GM11168 (cell line): Measurements from ENCODE around the gene TANK.
"Not testable (repeated sequence)": the region's sequence is repeated elsewhere in the genome, so short reads cannot be mapped to it uniquely, and the experiment has no call there.

Experiments used
- in situ Hi-C: fragments of 300-500 bp; cut with MboI; formaldehyde crosslinking; loops from one replicate; pipeline ENCODE4 v1.12.0; 2022; ENCODE audit warnings: low sequenced_read_pairs; ENCODE audit not compliant: unreplicated experiment

Gene TANK

DNA sequence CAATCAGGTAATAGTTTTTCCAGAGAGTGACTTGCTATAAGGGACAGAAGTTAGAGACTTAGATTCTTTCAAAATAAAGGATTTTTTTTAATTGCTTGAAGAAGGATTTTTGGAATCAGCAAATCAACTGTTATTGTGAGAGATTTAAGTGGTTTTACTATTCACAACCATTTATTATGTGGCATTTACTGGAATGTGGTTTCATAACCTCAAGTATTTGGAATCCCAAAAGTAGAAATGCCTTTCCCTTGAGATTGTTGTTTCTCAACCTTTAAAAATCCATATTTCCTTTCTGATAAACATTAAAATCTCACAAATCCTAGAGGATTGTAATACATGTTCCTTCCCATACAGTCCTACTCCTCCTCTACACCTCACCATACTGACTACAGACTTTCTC lies 5.0 kb downstream of the TANK start:
- in situ Hi-C loops, result no loop called here

DNA sequence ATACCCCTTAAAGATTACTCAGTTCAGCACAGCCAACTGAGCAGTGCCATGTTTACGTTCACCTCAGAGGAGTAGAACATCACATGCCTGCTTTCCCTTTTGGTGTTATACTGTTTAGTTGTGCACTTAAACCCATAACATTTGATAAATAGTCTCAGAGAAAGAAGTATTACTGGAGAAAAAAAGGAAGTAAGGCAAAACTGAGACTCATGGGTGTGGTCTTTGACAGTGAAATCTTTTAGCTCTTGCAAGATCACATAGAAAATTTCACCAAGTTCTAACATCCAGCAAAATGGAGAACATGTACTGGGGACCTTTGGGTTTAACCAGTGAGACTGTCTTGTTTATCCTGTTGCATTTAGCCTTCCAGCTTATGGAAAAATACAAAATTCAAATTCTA lies 5.6 kb downstream of the TANK start:
- in situ Hi-C loops, result no loop called here

- in situ Hi-C loops, result no loop called here
Observed at GRCh38 chr2:161166538-161167409, 6.5 kb downstream of the TANK start.

DNA sequence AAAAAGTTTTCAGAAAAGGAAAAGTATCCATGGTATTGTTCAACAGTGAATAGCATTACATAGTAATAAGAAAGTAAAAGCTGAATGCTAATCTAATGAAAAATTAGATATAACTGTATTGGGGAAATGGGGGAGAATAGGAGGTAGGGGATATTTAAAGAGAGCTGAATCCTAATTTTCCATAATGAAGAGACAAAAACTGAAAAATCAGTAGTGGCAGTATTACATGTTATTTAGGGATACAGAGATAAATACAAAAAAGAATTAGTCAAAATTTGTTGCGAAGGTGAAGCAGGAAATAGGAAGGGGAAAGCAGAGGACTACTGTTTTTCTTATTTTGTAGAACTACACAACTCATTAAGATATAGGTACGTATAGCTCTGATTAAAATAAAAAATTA lies 9.1 kb downstream of the TANK start:
- in situ Hi-C loops, result no loop called here

DNA sequence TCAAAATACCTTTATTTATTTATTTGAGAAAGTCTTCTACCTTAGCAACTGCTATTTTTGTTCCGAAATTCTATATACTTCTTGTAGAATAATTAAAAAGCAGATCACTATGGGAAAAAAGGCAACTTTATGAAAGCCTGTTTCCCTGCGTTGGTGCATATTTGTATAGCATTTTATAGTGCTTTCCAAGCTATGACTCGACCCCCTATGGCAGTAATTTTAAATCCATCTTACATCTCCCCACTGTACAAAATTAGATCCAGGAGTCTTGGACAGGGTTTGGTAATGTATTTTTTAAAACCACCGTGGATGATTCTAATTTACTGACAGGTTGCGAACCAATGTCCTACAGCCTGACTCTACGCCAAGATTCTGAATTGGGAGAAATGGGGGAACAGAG lies 10.1 kb downstream of the TANK start:
- in situ Hi-C loops, result no loop called here

GRCh38 chr2:161170958-161171932 lies 11.0 kb downstream of the TANK start:
- in situ Hi-C loops, result no loop called here

DNA sequence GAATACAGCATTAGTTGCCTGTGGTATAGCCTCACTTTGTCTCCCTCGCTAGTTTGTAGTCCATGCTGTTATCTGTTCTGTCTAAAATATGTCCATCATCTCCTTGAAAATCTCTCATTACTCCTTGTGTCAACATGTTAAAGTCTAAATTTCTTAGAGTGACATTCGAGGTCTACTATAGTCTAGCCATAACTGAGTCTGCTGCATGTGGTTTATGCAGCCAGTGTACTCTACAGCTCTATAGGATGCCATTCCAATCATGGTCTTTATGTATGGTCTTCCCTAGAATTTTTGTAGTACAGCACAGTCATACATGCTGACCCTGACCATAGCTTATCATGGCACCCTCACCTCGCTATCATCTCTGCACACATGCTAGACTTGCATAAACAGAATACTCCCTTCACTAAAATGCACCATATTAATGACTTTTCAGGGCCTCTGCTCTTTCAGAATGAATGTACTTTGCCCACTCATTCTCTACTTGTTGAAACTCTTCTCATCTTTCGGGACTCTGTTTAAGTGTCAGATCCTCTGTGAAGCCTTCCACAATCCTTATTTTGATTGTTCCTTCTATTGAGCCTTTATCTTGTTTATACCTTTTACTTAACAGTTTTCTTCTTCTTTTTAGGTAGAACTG lies 12.8 kb downstream of the TANK start:
- in situ Hi-C loops, result no loop called here

DNA sequence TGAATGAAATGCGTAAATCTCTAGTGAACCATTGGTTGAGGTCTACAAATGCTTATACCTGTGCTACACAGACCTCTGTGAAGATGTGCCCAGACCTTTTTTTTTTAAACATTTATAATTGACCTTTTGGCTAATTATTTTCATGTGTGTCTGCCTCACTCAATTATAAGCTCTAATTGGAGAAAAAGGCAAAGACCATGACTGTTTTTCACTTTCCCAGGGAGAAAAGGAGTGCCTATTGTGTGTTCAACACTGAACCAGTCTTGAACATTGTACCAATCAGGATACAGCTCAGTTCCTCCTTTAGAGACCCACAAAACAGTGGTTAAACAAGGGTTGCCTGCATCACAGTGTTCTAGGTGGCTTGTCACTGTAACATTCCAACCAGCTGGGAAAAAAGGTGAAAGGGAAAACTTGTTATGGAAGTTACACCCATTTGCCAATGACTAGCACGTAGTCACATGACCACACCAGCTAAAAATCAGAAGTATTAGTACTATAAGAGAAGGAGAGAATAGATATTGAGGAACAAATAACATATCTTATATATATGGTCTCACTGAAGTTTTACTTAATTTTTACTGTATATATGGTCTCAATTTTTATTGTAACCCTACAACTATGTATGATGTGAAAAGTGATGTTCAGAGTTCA lies 13.4 kb downstream of the TANK start:
- in situ Hi-C loops, result no loop called here

GRCh38 chr2:161177969-161178368 lies 17.7 kb downstream of the TANK start:
- in situ Hi-C loops, result no loop called here

GRCh38 chr2:161178756-161179155 lies 18.5 kb downstream of the TANK start:
- in situ Hi-C loops, result no loop called here

- in situ Hi-C loops, result no loop called here
Observed at GRCh38 chr2:161190050-161190449, 29.8 kb downstream of the TANK start.

- in situ Hi-C loops, result not testable (repeated sequence)
Observed at GRCh38 chr2:161195602-161196001, 35.4 kb downstream of the TANK start.

DNA sequence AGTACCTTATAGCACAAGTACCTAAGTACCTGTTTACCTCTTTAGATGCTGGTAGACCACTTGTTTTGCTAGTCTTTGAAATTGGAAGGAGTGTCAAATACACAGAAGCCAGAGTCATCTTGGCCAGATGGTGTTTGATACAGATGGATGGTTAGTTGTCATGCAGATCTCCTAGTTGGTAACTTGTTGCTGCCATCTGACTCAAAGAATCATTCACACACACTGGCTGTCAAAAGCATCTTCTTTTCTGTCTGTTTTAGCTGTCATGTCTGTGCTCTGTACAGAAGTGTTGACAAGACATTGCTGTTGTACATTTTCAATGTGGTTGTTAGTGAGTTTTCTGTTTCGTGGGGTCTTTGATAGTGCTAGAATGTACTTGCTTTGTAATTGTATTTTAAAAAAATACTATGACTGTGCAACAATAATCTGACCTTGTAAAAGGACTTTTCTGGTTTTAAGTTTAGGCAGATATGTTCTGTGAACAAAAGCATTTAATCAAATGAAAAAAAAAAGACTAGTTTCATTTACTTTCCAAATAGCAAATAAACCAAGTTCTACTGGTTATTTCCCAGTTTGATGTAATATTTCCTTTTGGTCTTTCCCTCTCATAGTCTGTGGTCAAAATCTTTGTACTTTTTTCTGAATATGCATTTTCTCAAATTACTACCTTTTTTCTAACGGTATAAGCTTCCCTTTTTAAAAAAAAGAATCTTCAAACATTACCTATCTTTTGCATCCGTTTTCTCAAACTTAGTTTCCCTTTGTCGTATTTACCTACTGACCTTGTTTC lies 39.9 kb downstream of the TANK start:
- in situ Hi-C loops, result no loop called here

DNA sequence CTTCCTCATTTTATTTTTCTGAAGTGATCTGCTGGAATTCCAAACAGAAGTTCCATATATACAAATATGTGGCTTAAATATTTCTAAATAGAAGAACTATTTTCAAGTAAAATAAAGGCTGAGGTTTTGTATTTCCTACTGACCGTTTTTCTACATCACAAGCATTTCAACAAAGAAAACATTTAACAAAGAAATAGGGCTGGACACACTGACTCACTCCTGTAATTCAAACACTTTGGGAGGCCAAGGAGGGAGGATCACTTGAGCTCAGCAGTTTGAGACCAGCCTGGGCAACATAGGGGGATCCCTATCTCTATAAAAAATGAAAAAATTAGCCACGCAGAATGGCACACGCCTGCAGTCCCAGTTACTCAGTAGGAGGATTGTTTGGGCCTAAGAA lies 44.6 kb downstream of the TANK start:
- in situ Hi-C loops, result no loop called here

DNA sequence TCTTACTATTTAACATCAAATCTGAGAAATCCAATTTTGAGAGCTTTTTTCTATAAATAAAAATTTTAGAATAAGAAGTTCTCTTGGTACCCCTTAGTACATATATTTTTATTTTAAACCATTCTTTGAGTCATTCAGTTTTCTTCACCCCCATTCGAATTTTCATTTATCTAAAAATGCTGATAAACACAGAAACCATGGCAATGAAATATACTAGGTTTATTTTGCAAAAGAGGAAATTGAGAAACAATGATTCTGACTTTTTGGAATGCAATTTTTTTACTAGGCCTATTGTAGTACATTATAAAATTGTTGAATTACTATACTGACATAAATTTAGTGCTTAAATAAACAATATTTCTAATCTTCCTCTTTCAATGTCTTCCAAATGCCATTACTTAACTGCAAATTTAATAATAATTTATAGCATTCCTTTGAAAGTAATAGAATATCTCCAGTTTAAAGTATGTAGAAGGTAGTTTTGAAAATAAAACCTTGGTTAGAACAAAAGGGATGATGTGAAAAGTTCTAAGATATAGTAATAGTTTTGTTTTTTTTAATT lies 46.3 kb downstream of the TANK start:
- in situ Hi-C loops, result no loop called here

- in situ Hi-C loops, result no loop called here
Observed at GRCh38 chr2:161207941-161208340, 47.7 kb downstream of the TANK start.

- in situ Hi-C loops, result no loop called here
Observed at GRCh38 chr2:161208527-161209139, 48.4 kb downstream of the TANK start.

GRCh38 chr2:161209902-161210301 lies 49.7 kb downstream of the TANK start:
- in situ Hi-C loops, result no loop called here
